Measurements from ENCODE around the gene GPSM1.

Gene GPSM1

GRCh38 chr9:136374183-136374575 is 46.8 kb downstream of the GPSM1 start:
- Histone ChIP-seq H3K36me3 (ENCODE audit: insufficient read depth, low read depth, low read length) (peaks cover 15% of the 10 kb centered on the region), H3K27ac (ENCODE audit: low read length) (no peak overlapping the region), H3K4me1 (ENCODE audit: insufficient read depth, low read length) (no peaks in the 10 kb centered on the region)

GRCh38 chr9:136375096-136375495 is 47.8 kb downstream of the GPSM1 start:
- Histone ChIP-seq H3K27ac (ENCODE audit: low read length) (no peak overlapping the region), H3K4me3 (ENCODE audit: low read length) (no peak overlapping the region), H3K36me3 (ENCODE audit: insufficient read depth, low read depth, low read length) (peaks cover 23% of the 10 kb centered on the region), H3K27me3 (ENCODE audit: insufficient read depth, low read length) (no peaks in the 10 kb centered on the region), H3K9ac (ENCODE audit: low read depth, low read length) (no peak overlapping the region), H3K9me3 (ENCODE audit: insufficient read depth, low read depth, low read length) (no peaks in the 10 kb centered on the region), H3K4me1 (ENCODE audit: insufficient read depth, low read length) (no peaks in the 10 kb centered on the region)

More at GRCh38 chr9:136374183-136374575, 46.8 kb downstream of the GPSM1 start:
- Histone ChIP-seq H3K9ac (ENCODE audit: low read depth, low read length) (no peak overlapping the region), H3K4me3 (ENCODE audit: low read length) (no peak overlapping the region), H3K9me3 (ENCODE audit: insufficient read depth, low read depth, low read length) (no peaks in the 10 kb centered on the region), H3K27me3 (ENCODE audit: insufficient read depth, low read length) (no peaks in the 10 kb centered on the region)

- Histone ChIP-seq H3K27ac (ENCODE audit: low read length) (no peak overlapping the region), H3K9me3 (ENCODE audit: insufficient read depth, low read depth, low read length) (no peaks in the 10 kb centered on the region), H3K27me3 (ENCODE audit: insufficient read depth, low read length) (no peaks in the 10 kb centered on the region), H3K9ac (ENCODE audit: low read depth, low read length) (no peak overlapping the region), H3K36me3 (ENCODE audit: insufficient read depth, low read depth, low read length) (peaks cover 33% of the 10 kb centered on the region), H3K4me1 (ENCODE audit: insufficient read depth, low read length) (no peaks in the 10 kb centered on the region), H3K4me3 (ENCODE audit: low read length) (no peak overlapping the region)
These were observed 49.1 kb downstream of the GPSM1 start for GRCh38 chr9:136376457-136376856.

GRCh38 chr9:136377341-136378169 is 50.2 kb downstream of the GPSM1 start:
- Histone ChIP-seq H3K4me1 (ENCODE audit: insufficient read depth, low read length) (no peaks in the 10 kb centered on the region), H3K36me3 (ENCODE audit: insufficient read depth, low read depth, low read length) (peaks cover 44% of the 10 kb centered on the region), H3K9ac (ENCODE audit: low read depth, low read length) (no peak overlapping the region), H3K4me3 (ENCODE audit: low read length) (no peak overlapping the region), H3K27ac (ENCODE audit: low read length) (no peak overlapping the region), H3K9me3 (ENCODE audit: insufficient read depth, low read depth, low read length) (no peaks in the 10 kb centered on the region), H3K27me3 (ENCODE audit: insufficient read depth, low read length) (no peaks in the 10 kb centered on the region)

GRCh38 chr9:136378170-136379002 is 51.0 kb downstream of the GPSM1 start:
- Histone ChIP-seq H3K9me3 (ENCODE audit: insufficient read depth, low read depth, low read length) (no peaks in the 10 kb centered on the region), H3K4me3 (ENCODE audit: low read length) (no peak overlapping the region), H3K27ac (ENCODE audit: low read length) (no peak overlapping the region), H3K9ac (ENCODE audit: low read depth, low read length) (no peak overlapping the region), H3K36me3 (ENCODE audit: insufficient read depth, low read depth, low read length) (peaks cover 53% of the 10 kb centered on the region), H3K27me3 (ENCODE audit: insufficient read depth, low read length) (no peaks in the 10 kb centered on the region), H3K4me1 (ENCODE audit: insufficient read depth, low read length) (no peaks in the 10 kb centered on the region)

GRCh38 chr9:136379003-136379287 is 51.6 kb downstream of the GPSM1 start:
- Histone ChIP-seq H3K36me3 (ENCODE audit: insufficient read depth, low read depth, low read length) (peaks cover 58% of the 10 kb centered on the region), H3K4me3 (ENCODE audit: low read length) (no peak overlapping the region), H3K4me1 (ENCODE audit: insufficient read depth, low read length) (no peaks in the 10 kb centered on the region), H3K9me3 (ENCODE audit: insufficient read depth, low read depth, low read length) (no peaks in the 10 kb centered on the region), H3K27me3 (ENCODE audit: insufficient read depth, low read length) (no peaks in the 10 kb centered on the region), H3K9ac (ENCODE audit: low read depth, low read length) (no peak overlapping the region), H3K27ac (ENCODE audit: low read length) (no peak overlapping the region)

- Histone ChIP-seq H3K27ac (ENCODE audit: low read length) (no peak overlapping the region), H3K4me1 (ENCODE audit: insufficient read depth, low read length) (no peaks in the 10 kb centered on the region)
These were observed 52.1 kb downstream of the GPSM1 start for GRCh38 chr9:136379401-136379800.

GRCh38 chr9:136379891-136380290 is 52.6 kb downstream of the GPSM1 start:
- Histone ChIP-seq H3K4me3 (ENCODE audit: low read length) (no peak overlapping the region), H3K9me3 (ENCODE audit: insufficient read depth, low read depth, low read length) (no peaks in the 10 kb centered on the region), H3K36me3 (ENCODE audit: insufficient read depth, low read depth, low read length) (peaks cover 68% of the 10 kb centered on the region), H3K27ac (ENCODE audit: low read length) (no peak overlapping the region), H3K9ac (ENCODE audit: low read depth, low read length) (no peak overlapping the region), H3K4me1 (ENCODE audit: insufficient read depth, low read length) (no peaks in the 10 kb centered on the region), H3K27me3 (ENCODE audit: insufficient read depth, low read length) (no peaks in the 10 kb centered on the region)

More at GRCh38 chr9:136379401-136379800, 52.1 kb downstream of the GPSM1 start:
- Histone ChIP-seq H3K4me3 (ENCODE audit: low read length) (no peak overlapping the region), H3K36me3 (ENCODE audit: insufficient read depth, low read depth, low read length) (peaks cover 63% of the 10 kb centered on the region), H3K9me3 (ENCODE audit: insufficient read depth, low read depth, low read length) (no peaks in the 10 kb centered on the region), H3K9ac (ENCODE audit: low read depth, low read length) (no peak overlapping the region), H3K27me3 (ENCODE audit: insufficient read depth, low read length) (no peaks in the 10 kb centered on the region)

- no peak overlapping the region for H3K9ac ChIP-seq (ENCODE audit: low read depth, low read length)
- H3K27me3 ChIP-seq (ENCODE audit: insufficient read depth, low read length), result no peaks in the 10 kb centered on the region
- H3K9me3 ChIP-seq (ENCODE audit: insufficient read depth, low read depth, low read length), result no peaks in the 10 kb centered on the region
- no peak overlapping the region for H3K27ac ChIP-seq (ENCODE audit: low read length)
- H3K4me3 ChIP-seq (ENCODE audit: low read length), result no peak overlapping the region
- H3K4me1 ChIP-seq (ENCODE audit: insufficient read depth, low read length), result no peaks in the 10 kb centered on the region
- peaks cover 72% of the 10 kb centered on the region for H3K36me3 ChIP-seq (ENCODE audit: insufficient read depth, low read depth, low read length)
These were observed 53.0 kb downstream of the GPSM1 start for GRCh38 chr9:136380381-136380780.

- Histone ChIP-seq H3K36me3 (ENCODE audit: insufficient read depth, low read depth, low read length) (peaks cover 72% of the 10 kb centered on the region), H3K27ac (ENCODE audit: low read length) (no peak overlapping the region), H3K4me1 (ENCODE audit: insufficient read depth, low read length) (no peaks in the 10 kb centered on the region), H3K4me3 (ENCODE audit: low read length) (no peak overlapping the region), H3K9me3 (ENCODE audit: insufficient read depth, low read depth, low read length) (no peaks in the 10 kb centered on the region), H3K9ac (ENCODE audit: low read depth, low read length) (no peak overlapping the region), H3K27me3 (ENCODE audit: insufficient read depth, low read length) (no peaks in the 10 kb centered on the region)
These were observed 54.0 kb downstream of the GPSM1 start for GRCh38 chr9:136381311-136381710.

GRCh38 chr9:136381966-136382513 is 54.7 kb downstream of the GPSM1 start:
- Histone ChIP-seq H3K9me3 (ENCODE audit: insufficient read depth, low read depth, low read length) (no peaks in the 10 kb centered on the region), H3K27ac (ENCODE audit: low read length) (no peak overlapping the region), H3K4me1 (ENCODE audit: insufficient read depth, low read length) (no peaks in the 10 kb centered on the region), H3K9ac (ENCODE audit: low read depth, low read length) (no peak overlapping the region), H3K36me3 (ENCODE audit: insufficient read depth, low read depth, low read length) (peaks cover 74% of the 10 kb centered on the region), H3K4me3 (ENCODE audit: low read length) (no peak overlapping the region), H3K27me3 (ENCODE audit: insufficient read depth, low read length) (no peaks in the 10 kb centered on the region)

GRCh38 chr9:136383436-136383835 is 56.1 kb downstream of the GPSM1 start:
- H3K4me3 ChIP-seq (ENCODE audit: low read length), result no peak overlapping the region
- no peaks in the 10 kb centered on the region for H3K9me3 ChIP-seq (ENCODE audit: insufficient read depth, low read depth, low read length)

More at GRCh38 chr9:136383436-136383835, 56.1 kb downstream of the GPSM1 start:
- Histone ChIP-seq H3K9ac (ENCODE audit: low read depth, low read length) (no peak overlapping the region), H3K4me1 (ENCODE audit: insufficient read depth, low read length) (no peaks in the 10 kb centered on the region), H3K36me3 (ENCODE audit: insufficient read depth, low read depth, low read length) (peaks cover 88% of the 10 kb centered on the region), H3K27me3 (ENCODE audit: insufficient read depth, low read length) (no peaks in the 10 kb centered on the region), H3K27ac (ENCODE audit: low read length) (no peak overlapping the region)

All from iPS-20b (cell line).